H1 (cell line): ENCODE data around the gene CDH15. TPM values are rescaled to one million over a fixed set of nuclear protein-coding genes. Genes with fewer than 3 reads are reported as not detected.

Experiments
- CTCF ChIA-PET: fragments of 300-600 bp; sonication (Branson Sonifier 250); formaldehyde crosslinking; loops from one replicate; lab custom pipeline; 2021; ENCODE audit not compliant: partially characterized antibody; lab: Charles Lee
- POLR2A ChIA-PET: fragments of 300-600 bp; sonication (Branson Sonifier 250); formaldehyde crosslinking; loops from one replicate; lab custom pipeline; 2021; ENCODE audit warnings: inconsistent platforms; ENCODE audit not compliant: partially characterized antibody; lab: Charles Lee
- DNase-seq, 2 experiments: peaks; one replicate each; pipeline versions ENCODE4 v3.0.0 to v3.0.0-alpha.2; 2010 to 2022; ENCODE audit warnings: low spot score in 2 of 2, low read depth in 1 of 2, mixed read lengths in 1 of 2
- FAIRE-seq: peaks from 2 replicates; lab custom pipeline; 2011; peaks lifted over from hg19 to GRCh38; lab: Jason Lieb, UNC
- H2AFZ ChIP-seq: 2 replicates; pipeline ENCODE4 v1.8.1; 2012; ENCODE audit warnings: low read length, inconsistent platforms
- H2AK5ac ChIP-seq: 2 replicates; pipeline ENCODE4 v1.6.1; 2013; ENCODE audit warnings: low read depth, low read length
- H2BK120ac ChIP-seq: replicated peaks from 2 replicates; pipeline ENCODE3; 2013; ENCODE audit warnings: low read depth, low read length, inconsistent platforms
- H2BK12ac ChIP-seq: 2 replicates; pipeline ENCODE4 v1.6.1; 2013; ENCODE audit warnings: low read depth, low read length
- H2BK15ac ChIP-seq: 2 replicates; pipeline ENCODE4 v1.6.1; 2013; ENCODE audit warnings: low read length
- H2BK20ac ChIP-seq: 2 replicates; pipeline ENCODE4 v1.6.1; 2013; ENCODE audit warnings: low read length
- H2BK5ac ChIP-seq: 2 replicates; pipeline ENCODE4 v1.6.1; 2013; ENCODE audit warnings: low read depth, low read length
- H3K14ac ChIP-seq: 2 replicates; pipeline ENCODE4 v1.6.1; 2013; ENCODE audit warnings: inconsistent platforms; ENCODE audit not compliant: insufficient read length
- H3K18ac ChIP-seq: 2 replicates; pipeline ENCODE4 v1.6.1; 2013; ENCODE audit warnings: low read length; ENCODE audit errors: extremely low read depth
- H3K23ac ChIP-seq: 2 replicates; pipeline ENCODE4 v1.6.1; 2013; ENCODE audit warnings: inconsistent platforms; ENCODE audit not compliant: insufficient read length
- H3K23me2 ChIP-seq: 2 replicates; pipeline ENCODE4 v1.6.1; 2013; ENCODE audit warnings: low read depth, low read length
- H3K27ac ChIP-seq: 2 replicates; pipeline ENCODE4 v1.6.1; 2011; ENCODE audit warnings: low read depth, low read length, inconsistent platforms
- H3K27me3 ChIP-seq, 4 experiments: replicated peaks in 1 of 4; 1 replicate in 1 of 4; 2 replicates in 3 of 4; pipeline versions ENCODE4 v1.6.1 to v1.8.1; 2011 to 2013; ENCODE audit warnings: low read length in 3 of 4, mild to moderate bottlenecking in 3 of 4, inconsistent platforms in 2 of 4, mixed read lengths in 2 of 4, moderate library complexity in 1 of 4; ENCODE audit not compliant: control insufficient read depth in 3 of 4, insufficient read depth in 3 of 4; ENCODE audit errors: extremely low read depth in 1 of 4
- H3K36me3 ChIP-seq, 4 experiments: 2 replicates each; pipeline versions ENCODE4 v1.6.1 to v1.8.1; 2011 to 2013; ENCODE audit warnings: mild to moderate bottlenecking in 4 of 4, low read length in 3 of 4, moderate library complexity in 2 of 4, control low read depth in 1 of 4, inconsistent platforms in 1 of 4; ENCODE audit not compliant: insufficient read depth in 4 of 4, control insufficient read depth in 2 of 4
- H3K4ac ChIP-seq: replicated peaks from 2 replicates; pipeline ENCODE3; 2013; ENCODE audit warnings: low read length, low read depth, mixed read lengths, inconsistent platforms; ENCODE audit not compliant: insufficient read length
- H3K4me1 ChIP-seq, 4 experiments: replicated peaks in 1 of 4; 1 replicate in 1 of 4; 2 replicates in 3 of 4; pipeline versions ENCODE4 v1.6.1 to v1.8.1; 2011 to 2013; ENCODE audit warnings: low read length in 3 of 4, inconsistent platforms in 2 of 4, mixed read lengths in 1 of 4; ENCODE audit not compliant: insufficient read depth in 4 of 4, control insufficient read depth in 3 of 4
- H3K4me2 ChIP-seq, 2 experiments: 2 replicates each; pipeline versions ENCODE4 v1.6.1 to v1.8.1; 2011 to 2013; ENCODE audit warnings: low read depth in 2 of 2, low read length in 2 of 2, control low read depth in 1 of 2, inconsistent platforms in 1 of 2, mild to moderate bottlenecking in 1 of 2; ENCODE audit not compliant: insufficient read depth in 1 of 2
- H3K4me3 ChIP-seq, 4 experiments: fragments of 200-600, 300-600 bp in 1 of 4; sonication (generic), shearing (Covaris generic), sonication (Bioruptor Twin) in 1 of 4; 2 replicates each; pipeline versions ENCODE4 v1.5.1 to v1.8.1; 2011 to 2016; ENCODE audit warnings: low read length in 4 of 4, low read depth in 3 of 4, control low read depth in 2 of 4, inconsistent platforms in 2 of 4, mild to moderate bottlenecking in 2 of 4, mixed read lengths in 1 of 4, moderate library complexity in 1 of 4; ENCODE audit not compliant: insufficient read depth in 2 of 4; ENCODE audit errors: extremely low read depth in 1 of 4
- H3K56ac ChIP-seq: replicated peaks from 2 replicates; pipeline ENCODE3; 2013; ENCODE audit warnings: low read depth, mild to moderate bottlenecking, mixed read lengths, low read length, inconsistent platforms; ENCODE audit not compliant: insufficient read length
- H3K79me1 ChIP-seq: 2 replicates; pipeline ENCODE4 v1.6.1; 2013; ENCODE audit warnings: low read depth, low read length, control low read depth
- H3K79me2 ChIP-seq, 2 experiments: 2 replicates each; pipeline versions ENCODE4 v1.6.1 to v1.8.1; 2012 to 2013; ENCODE audit warnings: low read length in 2 of 2, mild to moderate bottlenecking in 2 of 2, inconsistent platforms in 1 of 2; ENCODE audit not compliant: insufficient read depth in 2 of 2, control insufficient read depth in 1 of 2
- H3K9ac ChIP-seq, 4 experiments: replicated peaks in 1 of 4; 1 replicate in 1 of 4; 2 replicates in 3 of 4; pipeline versions ENCODE4 v1.6.1 to v1.8.1; 2011 to 2013; ENCODE audit warnings: low read depth in 3 of 4, low read length in 3 of 4, control low read depth in 2 of 4, mild to moderate bottlenecking in 2 of 4, moderate library complexity in 2 of 4, inconsistent platforms in 1 of 4; ENCODE audit errors: extremely low read depth in 1 of 4
- H3K9me3 ChIP-seq, 2 experiments: 2 replicates each; pipeline versions ENCODE4 v1.6.1 to v1.8.1; 2012 to 2013; ENCODE audit warnings: mild to moderate bottlenecking in 2 of 2, moderate library complexity in 2 of 2, control low read depth in 1 of 2, inconsistent platforms in 1 of 2, low read depth in 1 of 2, low read length in 1 of 2, mixed read lengths in 1 of 2; ENCODE audit not compliant: insufficient read depth in 2 of 2
- H4K20me1 ChIP-seq, 2 experiments: replicated peaks in 1 of 2; 2 replicates each; pipeline versions ENCODE3 to v1.8.1; 2011 to 2013; ENCODE audit warnings: inconsistent platforms in 2 of 2, low read length in 2 of 2, mild to moderate bottlenecking in 1 of 2; ENCODE audit not compliant: insufficient read depth in 2 of 2, control insufficient read depth in 1 of 2
- H4K5ac ChIP-seq: 2 replicates; pipeline ENCODE4 v1.6.1; 2013; ENCODE audit warnings: low read length, low read depth, mixed read lengths, inconsistent platforms; ENCODE audit not compliant: insufficient read length
- H4K8ac ChIP-seq: 2 replicates; pipeline ENCODE4 v1.8.0; 2013; ENCODE audit warnings: mild to moderate bottlenecking, moderate library complexity, low read length, inconsistent platforms; ENCODE audit not compliant: insufficient read depth; ENCODE audit errors: extremely low read depth
- H4K91ac ChIP-seq: replicated peaks from 2 replicates; pipeline ENCODE3; 2013; ENCODE audit warnings: low read length, mixed read lengths, inconsistent platforms; ENCODE audit not compliant: insufficient read length
- BCL11A ChIP-seq, 2 experiments: IDR thresholded peaks; one replicate each; pipeline ENCODE4 v1.6.1; 2011; ENCODE audit warnings: low read depth in 2 of 2, low read length in 2 of 2, mild to moderate bottlenecking in 2 of 2
- CBX5 ChIP-seq: fragments of 300-800, 300-1000 bp; sonication (generic); IDR thresholded peaks from 2 replicates; pipeline ENCODE4 v1.7.1; 2016; ENCODE audit warnings: antibody characterized with exemption, low read length, low read depth
- CHD1 ChIP-seq: IDR thresholded peaks from 2 replicates; pipeline ENCODE4 v1.6.1; 2012; ENCODE audit warnings: low read depth, low read length, improper control_type of control experiment
- FOSL1 ChIP-seq: IDR thresholded peaks from 2 replicates; pipeline ENCODE4 v1.6.1; 2011; ENCODE audit warnings: mild to moderate bottlenecking, low read depth, low read length, moderate library complexity; ENCODE audit not compliant: insufficient read depth
- GTF2F1 ChIP-seq: IDR thresholded peaks from 2 replicates; pipeline ENCODE4 v1.6.1; 2012; ENCODE audit warnings: low read depth, low read length, improper control_type of control experiment, borderline replicate concordance
- RAD21 ChIP-seq, 2 experiments: IDR thresholded peaks in 1 of 2; conservative IDR thresholded peaks in 1 of 2; 2 replicates each; pipeline ENCODE4 v1.6.1; 2011; ENCODE audit warnings: low read depth in 2 of 2, low read length in 2 of 2, improper control_type of control experiment in 1 of 2, inconsistent platforms in 1 of 2, mild to moderate bottlenecking in 1 of 2, moderate library complexity in 1 of 2
- RFX5 ChIP-seq: IDR thresholded peaks from 2 replicates; pipeline ENCODE4 v1.6.1; 2011; ENCODE audit warnings: low read depth, low read length, improper control_type of control experiment, borderline replicate concordance
- SIX5 ChIP-seq: IDR thresholded peaks from 2 replicates; pipeline ENCODE4 v1.6.1; 2011; ENCODE audit warnings: mild to moderate bottlenecking, low read depth, low read length
- SP4 ChIP-seq: IDR thresholded peaks from 2 replicates; pipeline ENCODE4 v1.6.1; 2012; ENCODE audit warnings: low read length, inconsistent platforms
- TCF12 ChIP-seq: IDR thresholded peaks from 2 replicates; pipeline ENCODE4 v1.6.1; 2011; ENCODE audit warnings: low read depth, mild to moderate bottlenecking, low read length
- YY1 ChIP-seq: IDR thresholded peaks from 2 replicates; pipeline ENCODE4 v1.6.1; 2011; ENCODE audit warnings: low read depth, mild to moderate bottlenecking, low read length
- WGBS, 2 experiments: shearing (Covaris generic) in 1 of 2; methylation state at CpG; one replicate each; pipeline versions ENCODE4 v1.1.6 to v1.1.7; 2013 to 2015; ENCODE audit warnings: low lambda C conversion rate in 2 of 2, mixed read lengths in 2 of 2, inconsistent platforms in 1 of 2, low coverage in 1 of 2, missing lambda C conversion rate in 1 of 2; ENCODE audit not compliant: insufficient replicate concordance in 2 of 2, insufficient coverage in 1 of 2, insufficient read length in 1 of 2; ENCODE audit errors: extremely low coverage in 1 of 2, missing lambda C conversion rate in 1 of 2; 5-methylcytosine and 5-hydroxymethylcytosine counted together
- polyA plus RNA-seq, 7 experiments: library from polyadenylated mRNA; depleted of rRNA in 3 of 7; stranded (reverse) in 5 of 7; unstranded in 2 of 7; fragments of >200 nt in 5 of 7; fragments of 200-250 nt in 2 of 7; gene quantifications; 1 replicate in 5 of 7; 2 replicates in 1 of 7; 4 replicates in 1 of 7; pipeline versions ENCODE4 v1.2.1 to v1.2.3, GENCODE V29; 2011 to 2013; ENCODE audit warnings: missing spikeins in 2 of 7, mixed read lengths in 2 of 7
- total RNA-seq: library from RNA; stranded (reverse); fragmentation: NEBNext Ultra II Directional; extraction: Animal tissue kit (Norgen Biotek cat#: 25700); gene quantifications from 2 replicates; pipeline ENCODE4 v1.2.1, GENCODE V29; 2021

The CDH15 gene
- total and polyA plus RNA-seq, 2 of the 8 experiments (the other 6 are each of a cell fraction or from before 2014, with no cell fraction given) = 0.50 to 0.82 TPM

- no peak overlapping the region for H2BK120ac ChIP-seq
- no peak overlapping the region for H2BK5ac ChIP-seq
- no peak overlapping the region for H3K14ac ChIP-seq
- no peak overlapping the region for H3K23ac ChIP-seq
- peaks cover 4 to 20% (median 14%) of the 10 kb centered on the region in 4 experiments; a peak in 6 of 7 replicates for H3K27me3 ChIP-seq
- H2BK15ac ChIP-seq = no peak overlapping the region
- POLR2A ChIA-PET = interaction anchor here (1.1 kb wide), 1 partner anchor 17 kb away, joined by 4 read pairs; no protein-coding TSS in a partner anchor
- H2BK20ac ChIP-seq = no peak overlapping the region
- peaks cover 13% of the 10 kb centered on the region; the same call in 1 of the 2 replicates for H3K23me2 ChIP-seq
- CTCF ChIA-PET = interaction anchor here (0.7 to 1.9 kb wide), 3 partner anchors 26 to 460 kb away, joined by 3 to 6 read pairs (median 4); no protein-coding TSS in a partner anchor
- WGBS, 2 experiments = 80% methylated on average over 11 of the region's 13 CpGs; no CpG with 5 or more reads in 1 of the 2 experiments
- H3K27ac ChIP-seq = no peak overlapping the region
- H2BK12ac ChIP-seq = no peak overlapping the region
- no peak overlapping the region for H3K9ac ChIP-seq
- H4K5ac ChIP-seq = no peak overlapping the region
- H3K18ac ChIP-seq = no peak overlapping the region
- no peak overlapping the region for H4K91ac ChIP-seq
- no peaks in the 10 kb centered on the region for H3K79me1 ChIP-seq
- H3K4ac ChIP-seq = no peak overlapping the region
- no peaks in the 10 kb centered on the region for H3K9me3 ChIP-seq
- H3K4me3 ChIP-seq = no peak overlapping the region
- H4K20me1 ChIP-seq = peaks cover 2 to 3% of the 10 kb centered on the region in 2 experiments
- H3K4me1 ChIP-seq = peaks cover 0 to 12% (median 8%) of the 10 kb centered on the region in 4 experiments; a peak in 5 of 7 replicates
- no peak overlapping the region for H2AK5ac ChIP-seq
- H2AFZ ChIP-seq = no peak overlapping the region
- H3K36me3 ChIP-seq = no peaks in the 10 kb centered on the region
- no peak overlapping the region for H3K56ac ChIP-seq
- H3K79me2 ChIP-seq = no peaks in the 10 kb centered on the region
- FAIRE-seq (no peak), DNase-seq (no peak)
- H4K8ac ChIP-seq = no peak overlapping the region
- H3K4me2 ChIP-seq = no peak overlapping the region
- no peak for TF ChIP-seq TCF12
- no peak for TF ChIP-seq RFX5
- TF ChIP-seq FOSL1 = no peak
- no peak for TF ChIP-seq CBX5
- no peak for TF ChIP-seq GTF2F1
- no peak for TF ChIP-seq CHD1
- no peak for TF ChIP-seq SP4
- no peak for TF ChIP-seq BCL11A (IDR thresholded peaks at IDR 0.05; ENCODE audit: low read depth in 2 of 2, low read length in 2 of 2)
- TF ChIP-seq YY1 = no peak
- no peak for TF ChIP-seq SIX5
- TF ChIP-seq RAD21 (IDR thresholded peaks at IDR 0.05 in 1 of 2, conservative IDR thresholded peaks at IDR 0.05 in 1 of 2; ENCODE audit: low read depth in 2 of 2, low read length in 2 of 2) = no peak
These were observed 25.6 kb downstream of the CDH15 start for GRCh38 chr16:89197033-89197632.
